H1 (cell line): ENCODE measurements around the gene PLXND1. TPM values are rescaled to one million over a fixed set of nuclear protein-coding genes. Genes with fewer than 3 reads are reported as not detected.

Source experiments
- CTCF ChIA-PET: fragments of 300-600 bp; sonication (Branson Sonifier 250); formaldehyde crosslinking; loops from one replicate; lab custom pipeline; 2021; ENCODE audit not compliant: partially characterized antibody; lab: Charles Lee
- POLR2A ChIA-PET: fragments of 300-600 bp; sonication (Branson Sonifier 250); formaldehyde crosslinking; loops from one replicate; lab custom pipeline; 2021; ENCODE audit warnings: inconsistent platforms; ENCODE audit not compliant: partially characterized antibody; lab: Charles Lee
- DNase-seq, 2 experiments: peaks; one replicate each; pipeline versions ENCODE4 v3.0.0 to v3.0.0-alpha.2; 2010 to 2022; ENCODE audit warnings: low spot score in 2 of 2, low read depth in 1 of 2, mixed read lengths in 1 of 2
- FAIRE-seq: peaks from 2 replicates; lab custom pipeline; 2011; peaks lifted over from hg19 to GRCh38; lab: Jason Lieb, UNC
- H2AFZ ChIP-seq: 2 replicates; pipeline ENCODE4 v1.8.1; 2012; ENCODE audit warnings: low read length, inconsistent platforms
- H2AK5ac ChIP-seq: 2 replicates; pipeline ENCODE4 v1.6.1; 2013; ENCODE audit warnings: low read depth, low read length
- H2BK120ac ChIP-seq: replicated peaks from 2 replicates; pipeline ENCODE3; 2013; ENCODE audit warnings: low read depth, low read length, inconsistent platforms
- H2BK12ac ChIP-seq: 2 replicates; pipeline ENCODE4 v1.6.1; 2013; ENCODE audit warnings: low read depth, low read length
- H2BK15ac ChIP-seq: 2 replicates; pipeline ENCODE4 v1.6.1; 2013; ENCODE audit warnings: low read length
- H2BK20ac ChIP-seq: 2 replicates; pipeline ENCODE4 v1.6.1; 2013; ENCODE audit warnings: low read length
- H2BK5ac ChIP-seq: 2 replicates; pipeline ENCODE4 v1.6.1; 2013; ENCODE audit warnings: low read depth, low read length
- H3K14ac ChIP-seq: 2 replicates; pipeline ENCODE4 v1.6.1; 2013; ENCODE audit warnings: inconsistent platforms; ENCODE audit not compliant: insufficient read length
- H3K18ac ChIP-seq: 2 replicates; pipeline ENCODE4 v1.6.1; 2013; ENCODE audit warnings: low read length; ENCODE audit errors: extremely low read depth
- H3K23ac ChIP-seq: 2 replicates; pipeline ENCODE4 v1.6.1; 2013; ENCODE audit warnings: inconsistent platforms; ENCODE audit not compliant: insufficient read length
- H3K23me2 ChIP-seq: 2 replicates; pipeline ENCODE4 v1.6.1; 2013; ENCODE audit warnings: low read depth, low read length
- H3K27ac ChIP-seq: 2 replicates; pipeline ENCODE4 v1.6.1; 2011; ENCODE audit warnings: low read depth, low read length, inconsistent platforms
- H3K27me3 ChIP-seq, 4 experiments: replicated peaks in 1 of 4; 1 replicate in 1 of 4; 2 replicates in 3 of 4; pipeline versions ENCODE4 v1.6.1 to v1.8.1; 2011 to 2013; ENCODE audit warnings: low read length in 3 of 4, mild to moderate bottlenecking in 3 of 4, inconsistent platforms in 2 of 4, mixed read lengths in 2 of 4, moderate library complexity in 1 of 4; ENCODE audit not compliant: control insufficient read depth in 3 of 4, insufficient read depth in 3 of 4; ENCODE audit errors: extremely low read depth in 1 of 4
- H3K36me3 ChIP-seq, 4 experiments: 2 replicates each; pipeline versions ENCODE4 v1.6.1 to v1.8.1; 2011 to 2013; ENCODE audit warnings: mild to moderate bottlenecking in 4 of 4, low read length in 3 of 4, moderate library complexity in 2 of 4, control low read depth in 1 of 4, inconsistent platforms in 1 of 4; ENCODE audit not compliant: insufficient read depth in 4 of 4, control insufficient read depth in 2 of 4
- H3K4ac ChIP-seq: replicated peaks from 2 replicates; pipeline ENCODE3; 2013; ENCODE audit warnings: low read length, low read depth, mixed read lengths, inconsistent platforms; ENCODE audit not compliant: insufficient read length
- H3K4me1 ChIP-seq, 4 experiments: replicated peaks in 1 of 4; 1 replicate in 1 of 4; 2 replicates in 3 of 4; pipeline versions ENCODE4 v1.6.1 to v1.8.1; 2011 to 2013; ENCODE audit warnings: low read length in 3 of 4, inconsistent platforms in 2 of 4, mixed read lengths in 1 of 4; ENCODE audit not compliant: insufficient read depth in 4 of 4, control insufficient read depth in 3 of 4
- H3K4me2 ChIP-seq, 2 experiments: 2 replicates each; pipeline versions ENCODE4 v1.6.1 to v1.8.1; 2011 to 2013; ENCODE audit warnings: low read depth in 2 of 2, low read length in 2 of 2, control low read depth in 1 of 2, inconsistent platforms in 1 of 2, mild to moderate bottlenecking in 1 of 2; ENCODE audit not compliant: insufficient read depth in 1 of 2
- H3K4me3 ChIP-seq, 4 experiments: fragments of 200-600, 300-600 bp in 1 of 4; sonication (generic), shearing (Covaris generic), sonication (Bioruptor Twin) in 1 of 4; 2 replicates each; pipeline versions ENCODE4 v1.5.1 to v1.8.1; 2011 to 2016; ENCODE audit warnings: low read length in 4 of 4, low read depth in 3 of 4, control low read depth in 2 of 4, inconsistent platforms in 2 of 4, mild to moderate bottlenecking in 2 of 4, mixed read lengths in 1 of 4, moderate library complexity in 1 of 4; ENCODE audit not compliant: insufficient read depth in 2 of 4; ENCODE audit errors: extremely low read depth in 1 of 4
- H3K56ac ChIP-seq: replicated peaks from 2 replicates; pipeline ENCODE3; 2013; ENCODE audit warnings: low read depth, mild to moderate bottlenecking, mixed read lengths, low read length, inconsistent platforms; ENCODE audit not compliant: insufficient read length
- H3K79me1 ChIP-seq: 2 replicates; pipeline ENCODE4 v1.6.1; 2013; ENCODE audit warnings: low read depth, low read length, control low read depth
- H3K79me2 ChIP-seq, 2 experiments: 2 replicates each; pipeline versions ENCODE4 v1.6.1 to v1.8.1; 2012 to 2013; ENCODE audit warnings: low read length in 2 of 2, mild to moderate bottlenecking in 2 of 2, inconsistent platforms in 1 of 2; ENCODE audit not compliant: insufficient read depth in 2 of 2, control insufficient read depth in 1 of 2
- H3K9ac ChIP-seq, 4 experiments: replicated peaks in 1 of 4; 1 replicate in 1 of 4; 2 replicates in 3 of 4; pipeline versions ENCODE4 v1.6.1 to v1.8.1; 2011 to 2013; ENCODE audit warnings: low read depth in 3 of 4, low read length in 3 of 4, control low read depth in 2 of 4, mild to moderate bottlenecking in 2 of 4, moderate library complexity in 2 of 4, inconsistent platforms in 1 of 4; ENCODE audit errors: extremely low read depth in 1 of 4
- H3K9me3 ChIP-seq, 2 experiments: 2 replicates each; pipeline versions ENCODE4 v1.6.1 to v1.8.1; 2012 to 2013; ENCODE audit warnings: mild to moderate bottlenecking in 2 of 2, moderate library complexity in 2 of 2, control low read depth in 1 of 2, inconsistent platforms in 1 of 2, low read depth in 1 of 2, low read length in 1 of 2, mixed read lengths in 1 of 2; ENCODE audit not compliant: insufficient read depth in 2 of 2
- H4K20me1 ChIP-seq, 2 experiments: replicated peaks in 1 of 2; 2 replicates each; pipeline versions ENCODE3 to v1.8.1; 2011 to 2013; ENCODE audit warnings: inconsistent platforms in 2 of 2, low read length in 2 of 2, mild to moderate bottlenecking in 1 of 2; ENCODE audit not compliant: insufficient read depth in 2 of 2, control insufficient read depth in 1 of 2
- H4K5ac ChIP-seq: 2 replicates; pipeline ENCODE4 v1.6.1; 2013; ENCODE audit warnings: low read length, low read depth, mixed read lengths, inconsistent platforms; ENCODE audit not compliant: insufficient read length
- H4K8ac ChIP-seq: 2 replicates; pipeline ENCODE4 v1.8.0; 2013; ENCODE audit warnings: mild to moderate bottlenecking, moderate library complexity, low read length, inconsistent platforms; ENCODE audit not compliant: insufficient read depth; ENCODE audit errors: extremely low read depth
- H4K91ac ChIP-seq: replicated peaks from 2 replicates; pipeline ENCODE3; 2013; ENCODE audit warnings: low read length, mixed read lengths, inconsistent platforms; ENCODE audit not compliant: insufficient read length
- ASH2L ChIP-seq: fragments of 200-600, 300-600 bp; sonication (generic); IDR thresholded peaks from one replicate; pipeline ENCODE4 v1.7.1; 2017; ENCODE audit warnings: low read length
- KDM1A ChIP-seq: fragments of 200-600, 300-600 bp; sonication (generic); IDR thresholded peaks from 2 replicates; pipeline ENCODE4 v1.7.1; 2016; ENCODE audit warnings: mild to moderate bottlenecking, low read length, borderline replicate concordance
- SAP30 ChIP-seq: fragments of 300-600 bp; sonication (generic); IDR thresholded peaks from 2 replicates; pipeline ENCODE4 v1.7.1; 2012; ENCODE audit warnings: low read length, moderate library complexity, mild to moderate bottlenecking, inconsistent platforms; ENCODE audit not compliant: insufficient read depth, insufficient replicate concordance
- WGBS, 2 experiments: shearing (Covaris generic) in 1 of 2; methylation state at CpG; one replicate each; pipeline versions ENCODE4 v1.1.6 to v1.1.7; 2013 to 2015; ENCODE audit warnings: low lambda C conversion rate in 2 of 2, mixed read lengths in 2 of 2, inconsistent platforms in 1 of 2, low coverage in 1 of 2, missing lambda C conversion rate in 1 of 2; ENCODE audit not compliant: insufficient replicate concordance in 2 of 2, insufficient coverage in 1 of 2, insufficient read length in 1 of 2; ENCODE audit errors: extremely low coverage in 1 of 2, missing lambda C conversion rate in 1 of 2; 5-methylcytosine and 5-hydroxymethylcytosine counted together
- polyA plus RNA-seq, 7 experiments: library from polyadenylated mRNA; depleted of rRNA in 3 of 7; stranded (reverse) in 5 of 7; unstranded in 2 of 7; fragments of >200 nt in 5 of 7; fragments of 200-250 nt in 2 of 7; gene quantifications; 1 replicate in 5 of 7; 2 replicates in 1 of 7; 4 replicates in 1 of 7; pipeline versions ENCODE4 v1.2.1 to v1.2.3, GENCODE V29; 2011 to 2013; ENCODE audit warnings: missing spikeins in 2 of 7, mixed read lengths in 2 of 7
- total RNA-seq: library from RNA; stranded (reverse); fragmentation: NEBNext Ultra II Directional; extraction: Animal tissue kit (Norgen Biotek cat#: 25700); gene quantifications from 2 replicates; pipeline ENCODE4 v1.2.1, GENCODE V29; 2021

PLXND1 gene
- total and polyA plus RNA-seq, 2 of the 8 experiments (the other 6 are each of a cell fraction or from before 2014, with no cell fraction given), result 17.7 to 66.4 TPM

- peaks cover 4 to 48% (median 41%) of the 10 kb centered on the region in 4 experiments for H3K4me1 ChIP-seq
- no peak overlapping the region for H4K5ac ChIP-seq
- peaks cover 7 to 31% (median 22%) of the 10 kb centered on the region in 4 experiments; a peak in 6 of 7 replicates for H3K27me3 ChIP-seq
- FAIRE-seq, result no peak
- H2BK12ac ChIP-seq, result peak overlapping the region; percentile 84; the same call in 1 of the 2 replicates
- CTCF ChIA-PET, result interaction anchor here (0.7 to 2.7 kb wide), 5 partner anchors 14 to 125 kb away, joined by 3 to 10 read pairs (median 5); no protein-coding TSS in a partner anchor
- H3K36me3 ChIP-seq, result no peaks in the 10 kb centered on the region; a peak in 1 of 8 replicates
- peaks cover 23% of the 10 kb centered on the region; the same call in 1 of the 2 replicates for H3K23me2 ChIP-seq
- H4K8ac ChIP-seq, result peak overlapping the region; percentile 78; the same call in 1 of the 2 replicates
- H3K23ac ChIP-seq, result no peak overlapping the region
- H3K27ac ChIP-seq, result no peak overlapping the region
- H2BK5ac ChIP-seq, result peak overlapping the region; percentile 66; the same call in 1 of the 2 replicates
- peak overlapping the region; percentile 93 for H4K91ac ChIP-seq
- no peak overlapping the region for H2BK120ac ChIP-seq
- peak overlapping the region; percentile 46 to 76 (median 49) for H3K4me3 ChIP-seq
- 64% methylated on average over 13 of the region's 18 CpGs; no CpG with 5 or more reads in 1 of the 2 experiments for WGBS, 2 experiments
- POLR2A ChIA-PET, result interaction anchor here (0.6 to 4.5 kb wide), 4 partner anchors 11 to 333 kb away, joined by 3 to 17 read pairs (median 10); no protein-coding TSS in a partner anchor
- peak overlapping the region; percentile 95; the same call in 1 of the 2 replicates for H2BK15ac ChIP-seq
- H2AFZ ChIP-seq, result no peak overlapping the region
- peak overlapping the region; percentile 25 for H3K14ac ChIP-seq
- no peaks in the 10 kb centered on the region for H3K79me1 ChIP-seq
- peak overlapping the region; percentile 32 for H3K18ac ChIP-seq
- TF ChIP-seq SAP30, result no peak
- TF ChIP-seq ASH2L, result peak; percentile 41
- peak; percentile 13; the same call in 1 of the 2 replicates for TF ChIP-seq KDM1A
- no peaks in the 10 kb centered on the region for H3K9me3 ChIP-seq
- H2BK20ac ChIP-seq, result peak overlapping the region; percentile 72; the same call in 1 of the 2 replicates
- H3K9ac ChIP-seq, result peak overlapping the region in 1 of 4 experiments; percentile 52; a peak in 1 of 7 replicates
- no peak overlapping the region for H3K56ac ChIP-seq
- peaks cover 4 to 11% of the 10 kb centered on the region in 2 experiments; a peak in 1 of 4 replicates for H3K79me2 ChIP-seq
- peaks cover 5 to 20% of the 10 kb centered on the region in 2 experiments for H4K20me1 ChIP-seq
- peak overlapping the region; percentile 75 to 77 for H3K4me2 ChIP-seq
- H3K4ac ChIP-seq, result no peak overlapping the region
- peak overlapping the region; percentile 70; the same call in 1 of the 2 replicates for H2AK5ac ChIP-seq
- no peak for DNase-seq
Measured at GRCh38 chr3:129607391-129608068, 1.1 kb upstream of the PLXND1 start.
